Measurements from ENCODE around the gene PAX2. TPM values are rescaled to one million over a fixed set of nuclear protein-coding genes. Genes with fewer than 3 reads are reported as not detected.

The PAX2 gene
- total RNA-seq, 4 donors from 2014 or later: not detected

DNA sequence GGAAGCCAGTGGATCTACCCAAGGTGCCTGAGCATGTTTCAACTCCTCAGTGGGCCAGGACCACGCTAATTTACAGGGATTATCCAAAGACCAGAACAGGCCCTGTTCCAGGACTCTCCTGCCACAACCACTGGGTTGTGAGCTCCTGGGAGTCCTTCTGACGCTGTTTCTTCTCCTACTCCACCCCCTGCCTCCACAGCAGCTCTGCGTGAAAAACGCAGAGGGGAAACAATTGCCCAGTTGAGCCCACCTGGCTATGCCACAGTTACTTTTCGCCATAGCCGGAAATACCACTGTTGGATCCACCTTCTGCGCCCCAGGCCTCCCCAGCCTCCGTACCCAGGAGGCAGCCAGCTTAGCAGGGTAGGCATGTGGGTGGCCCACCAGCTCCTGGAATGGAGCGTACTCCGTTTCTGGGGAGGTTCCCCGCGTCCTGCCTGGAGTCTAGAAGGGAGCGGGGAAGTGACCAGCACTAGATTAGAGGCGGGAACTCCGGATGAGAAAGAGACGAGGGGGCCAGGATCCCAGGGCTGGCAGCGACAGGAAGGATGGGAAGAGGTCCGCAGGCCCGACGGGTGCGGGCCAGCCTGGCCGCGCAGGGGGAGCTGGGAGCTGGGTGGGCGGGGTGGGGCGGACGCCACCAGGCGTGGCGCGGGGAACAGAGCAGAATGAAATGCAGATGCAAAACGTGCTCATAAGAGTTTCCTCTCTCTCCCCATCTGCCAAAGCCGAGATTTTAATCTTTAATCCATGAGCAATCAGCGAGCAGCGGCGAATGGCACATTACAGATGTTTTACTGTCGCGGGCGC is 32.1 kb upstream of the PAX2 start:
- TF ChIP-seq CTCF (IDR thresholded peaks at IDR 0.05): no peak
- TF ChIP-seq EP300 (IDR thresholded peaks at IDR 0.05): no peak
- TF ChIP-seq POLR2A (IDR thresholded peaks at IDR 0.05): no peak
- no peak for TF ChIP-seq POLR2AphosphoS5 (IDR thresholded peaks at IDR 0.05)
- H3K27me3 ChIP-seq: peaks cover 99% of the 10 kb centered on the region
- H3K4me3 ChIP-seq: peak overlapping the region; percentile 21
- H3K27ac ChIP-seq: no peak overlapping the region
- DNase-seq (ENCODE audit: low spot score in 2 of 2): no peak
- 10% methylated on average over 24 of the region's 37 CpGs for WGBS
- H3K36me3 ChIP-seq: no peaks in the 10 kb centered on the region
- H3K4me1 ChIP-seq: peaks cover 18% of the 10 kb centered on the region
- H3K9me3 ChIP-seq: no peaks in the 10 kb centered on the region

GRCh38 chr10:100713859-100714565 is 31.4 kb upstream of the PAX2 start:
- peak overlapping the region; percentile 21 for H3K4me3 ChIP-seq
- H3K27ac ChIP-seq: no peak overlapping the region
- no peaks in the 10 kb centered on the region for H3K9me3 ChIP-seq
- TF ChIP-seq EP300 (IDR thresholded peaks at IDR 0.05) (no peak), POLR2A (IDR thresholded peaks at IDR 0.05) (no peak), CTCF (IDR thresholded peaks at IDR 0.05) (no peak), POLR2AphosphoS5 (IDR thresholded peaks at IDR 0.05) (no peak)
- WGBS: 2% methylated on average over 6 of the region's 36 CpGs
- H3K4me1 ChIP-seq: peaks cover 18% of the 10 kb centered on the region
- DNase-seq (ENCODE audit: low spot score in 2 of 2): no peak
- no peaks in the 10 kb centered on the region for H3K36me3 ChIP-seq
- peaks cover 99% of the 10 kb centered on the region for H3K27me3 ChIP-seq

GRCh38 chr10:100714566-100714950 is 30.8 kb upstream of the PAX2 start:
- DNase-seq (ENCODE audit: low spot score in 2 of 2): no peak
- no peak overlapping the region for H3K4me3 ChIP-seq
- H3K27me3 ChIP-seq: peaks cover 97% of the 10 kb centered on the region
- WGBS: 82% methylated on average over 1 of the region's 1 CpG
- H3K4me1 ChIP-seq: peaks cover 18% of the 10 kb centered on the region
- no peak overlapping the region for H3K27ac ChIP-seq
- no peaks in the 10 kb centered on the region for H3K9me3 ChIP-seq
- TF ChIP-seq POLR2A (IDR thresholded peaks at IDR 0.05) (no peak), CTCF (IDR thresholded peaks at IDR 0.05) (no peak), EP300 (IDR thresholded peaks at IDR 0.05) (no peak), POLR2AphosphoS5 (IDR thresholded peaks at IDR 0.05) (no peak)
- H3K36me3 ChIP-seq: no peaks in the 10 kb centered on the region

DNA sequence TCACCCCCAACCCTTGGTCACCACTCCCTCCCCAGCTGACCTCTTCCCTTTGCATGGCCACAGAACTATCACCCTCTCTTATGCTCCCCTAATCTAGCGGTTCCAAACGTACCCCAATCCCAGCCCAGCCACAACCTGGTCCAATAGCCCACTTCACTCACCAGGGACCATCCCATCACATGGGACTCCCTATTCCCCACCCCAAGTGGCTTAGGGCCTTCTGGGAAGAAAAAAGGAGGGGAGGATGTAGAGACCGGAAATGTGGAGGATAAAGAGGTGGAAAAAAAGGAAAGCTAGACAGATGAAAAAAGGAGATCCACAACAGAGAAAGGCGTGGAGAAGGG is 30.3 kb upstream of the PAX2 start:
- DNase-seq (ENCODE audit: low spot score in 2 of 2): no peak
- peaks cover 97% of the 10 kb centered on the region for H3K27me3 ChIP-seq
- H3K4me1 ChIP-seq: peaks cover 14% of the 10 kb centered on the region
- TF ChIP-seq POLR2A (IDR thresholded peaks at IDR 0.05) (no peak), CTCF (IDR thresholded peaks at IDR 0.05) (no peak), EP300 (IDR thresholded peaks at IDR 0.05) (no peak), POLR2AphosphoS5 (IDR thresholded peaks at IDR 0.05) (no peak)
- H3K36me3 ChIP-seq: no peaks in the 10 kb centered on the region
- WGBS: 52% methylated on average over 4 of the region's 4 CpGs
- no peak overlapping the region for H3K27ac ChIP-seq
- no peaks in the 10 kb centered on the region for H3K9me3 ChIP-seq
- H3K4me3 ChIP-seq: no peak overlapping the region

Data from suprapubic skin (tissue), 4 donors.